ENCODE data around the gene M1AP.
A peak's percentile ranks its signal among the peaks of the same experiment; 100 is the strongest.

M1AP gene

DNA sequence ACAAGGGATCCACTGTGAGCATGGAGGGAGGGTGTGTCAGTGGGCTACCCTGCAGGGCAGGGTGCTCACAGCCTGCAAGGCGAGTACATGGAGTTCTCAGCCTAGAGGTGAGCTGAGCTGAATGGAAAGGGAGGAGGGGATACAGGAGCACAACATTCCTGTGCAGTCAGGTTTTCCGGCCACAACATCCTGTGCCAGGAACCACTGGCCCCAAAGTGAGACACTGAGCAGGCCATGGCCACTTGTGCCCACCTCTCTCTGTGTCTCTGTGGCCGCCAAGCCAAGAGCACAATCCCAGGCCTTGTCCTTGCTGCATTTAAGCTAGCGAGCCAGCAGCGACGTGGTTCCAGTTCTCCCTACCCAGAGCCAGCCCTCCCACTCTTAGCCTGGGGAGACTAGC is 87.5 kb downstream of the M1AP start:
- no peak for DNase-seq

DNA sequence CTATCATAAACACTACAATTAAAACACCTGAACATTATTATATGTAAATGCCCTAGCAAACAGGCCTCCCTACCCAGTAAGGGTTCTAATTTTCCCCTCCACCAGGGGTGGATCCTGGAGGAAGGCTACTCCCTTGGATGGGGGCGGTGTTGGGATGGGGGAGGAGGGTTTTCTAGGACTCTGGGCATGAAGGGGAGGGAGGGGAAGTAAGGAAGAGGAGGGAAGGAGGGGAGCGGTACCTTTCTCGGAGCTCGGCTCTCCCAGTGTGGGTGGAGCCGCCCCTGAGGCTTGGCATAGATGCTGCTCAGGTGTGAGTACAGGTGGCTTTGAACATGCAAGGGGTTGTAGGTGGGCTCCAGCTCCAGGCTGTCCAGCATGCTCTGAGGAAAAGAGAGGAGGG is 88.2 kb downstream of the M1AP start:
- no peak for DNase-seq

DNA sequence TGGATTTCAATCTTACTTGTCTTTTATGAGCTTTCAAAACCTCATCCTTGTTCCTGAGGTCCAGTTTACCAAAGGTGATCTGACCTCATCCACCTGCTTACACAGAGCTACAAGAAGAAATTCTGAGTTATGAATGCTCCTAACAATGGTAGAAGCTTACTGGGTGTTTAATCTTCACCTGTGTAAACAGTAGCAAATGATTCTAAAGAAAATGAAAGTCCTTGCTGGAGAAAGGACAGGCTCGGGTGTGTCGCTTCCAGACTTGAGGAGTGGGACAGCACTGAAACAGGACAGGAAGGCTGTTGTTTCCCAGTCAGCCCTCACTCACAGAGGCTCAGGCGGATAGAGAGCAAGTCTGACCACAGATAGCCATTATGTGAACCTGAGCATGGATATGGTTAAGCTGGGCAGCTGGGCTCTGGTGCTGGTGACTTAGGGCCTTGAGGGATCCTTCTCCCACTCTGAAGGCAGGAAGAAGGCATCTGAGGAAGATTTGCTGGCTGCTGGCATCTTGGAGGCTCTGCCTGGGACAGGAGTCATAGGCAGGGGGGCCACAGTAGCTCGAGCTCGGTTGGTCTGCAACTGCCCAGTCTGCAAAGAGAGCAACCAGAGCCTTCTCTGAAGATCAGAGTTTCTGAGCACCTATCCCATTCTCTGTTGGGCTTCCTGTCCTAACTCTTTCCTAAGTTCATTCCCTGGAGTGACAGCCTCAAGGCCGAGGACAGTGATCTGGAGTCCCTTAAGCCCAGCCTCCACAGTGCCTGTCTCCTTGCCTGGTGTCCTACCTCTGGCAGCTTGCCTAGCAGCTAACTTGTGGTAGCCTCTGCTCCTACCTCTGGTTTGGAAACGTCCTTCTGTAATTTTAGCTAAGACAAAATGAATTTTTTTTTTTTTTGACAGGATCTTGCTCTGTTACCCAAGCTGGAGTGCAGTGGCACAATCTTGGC is 89.6 kb downstream of the M1AP start:
- DNase-seq, result no peak

DNA sequence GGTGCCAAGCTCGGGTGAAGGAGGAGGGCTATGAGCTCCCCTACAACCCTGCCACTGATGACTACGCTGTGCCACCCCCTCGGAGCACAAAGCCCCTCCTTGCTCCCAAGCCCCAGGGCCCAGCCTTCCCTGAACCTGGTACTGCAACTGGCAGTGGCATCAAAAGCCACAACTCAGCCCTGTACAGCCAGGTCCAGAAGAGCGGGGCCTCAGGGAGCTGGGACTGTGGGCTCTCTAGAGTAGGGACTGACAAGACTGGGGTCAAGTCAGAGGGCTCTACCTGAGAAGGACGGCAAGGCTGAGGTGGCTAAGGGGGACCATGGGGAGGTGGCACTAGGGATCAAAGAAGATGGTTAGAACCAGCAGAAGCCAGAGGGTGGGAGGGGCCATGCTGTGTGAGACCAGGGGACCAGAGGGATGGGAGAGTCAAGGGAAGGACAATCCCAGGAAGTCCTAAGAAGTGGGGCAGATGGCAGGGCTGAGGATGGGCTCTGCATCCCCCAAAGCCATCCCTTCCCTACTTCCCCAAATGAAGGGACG is 91.2 kb downstream of the M1AP start:
- DNase-seq, result no peak

DNA sequence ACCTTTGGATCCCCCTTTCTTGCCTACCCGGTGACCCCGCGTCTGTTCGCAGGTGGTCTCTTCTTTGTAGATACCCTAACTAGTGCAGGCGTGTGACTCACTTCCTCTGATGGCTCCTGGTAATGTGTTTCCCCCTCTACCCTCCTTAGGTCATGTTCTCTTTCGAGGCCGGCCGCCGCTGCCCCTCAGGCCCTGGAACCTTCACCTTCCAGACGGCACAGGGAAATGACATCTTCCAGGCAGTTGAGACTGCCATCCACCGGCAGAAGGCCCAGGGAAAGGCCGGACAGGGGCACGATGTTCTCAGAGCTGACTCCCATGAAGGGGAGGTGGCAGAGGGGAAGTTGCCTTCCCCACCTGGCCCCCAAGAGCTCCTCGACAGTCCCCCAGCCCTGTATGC is 92.0 kb downstream of the M1AP start:
- no peak for DNase-seq

DNA sequence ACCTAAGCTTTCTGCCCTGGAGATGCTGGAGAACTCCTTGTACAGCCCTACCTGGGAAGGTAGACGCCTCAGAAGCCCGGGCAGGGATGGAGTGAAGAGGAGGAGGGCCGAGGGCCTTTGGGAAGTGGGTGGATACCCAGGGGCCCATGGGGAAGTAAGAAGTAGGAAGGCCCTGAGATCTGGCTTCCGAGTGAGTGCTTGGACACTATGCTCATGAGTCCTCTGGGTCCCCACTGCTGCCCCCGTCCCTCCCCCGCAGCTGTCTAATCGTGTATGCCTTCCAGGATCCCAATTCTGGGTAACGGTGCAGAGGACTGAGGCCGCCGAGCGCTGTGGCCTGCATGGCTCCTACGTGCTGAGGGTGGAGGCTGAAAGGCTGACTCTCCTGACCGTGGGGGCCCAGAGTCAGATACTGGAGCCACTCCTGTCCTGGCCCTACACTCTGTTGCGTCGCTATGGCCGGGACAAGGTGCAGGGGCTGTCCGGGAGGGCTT is 92.5 kb downstream of the M1AP start:
- DNase-seq, result no peak

DNA sequence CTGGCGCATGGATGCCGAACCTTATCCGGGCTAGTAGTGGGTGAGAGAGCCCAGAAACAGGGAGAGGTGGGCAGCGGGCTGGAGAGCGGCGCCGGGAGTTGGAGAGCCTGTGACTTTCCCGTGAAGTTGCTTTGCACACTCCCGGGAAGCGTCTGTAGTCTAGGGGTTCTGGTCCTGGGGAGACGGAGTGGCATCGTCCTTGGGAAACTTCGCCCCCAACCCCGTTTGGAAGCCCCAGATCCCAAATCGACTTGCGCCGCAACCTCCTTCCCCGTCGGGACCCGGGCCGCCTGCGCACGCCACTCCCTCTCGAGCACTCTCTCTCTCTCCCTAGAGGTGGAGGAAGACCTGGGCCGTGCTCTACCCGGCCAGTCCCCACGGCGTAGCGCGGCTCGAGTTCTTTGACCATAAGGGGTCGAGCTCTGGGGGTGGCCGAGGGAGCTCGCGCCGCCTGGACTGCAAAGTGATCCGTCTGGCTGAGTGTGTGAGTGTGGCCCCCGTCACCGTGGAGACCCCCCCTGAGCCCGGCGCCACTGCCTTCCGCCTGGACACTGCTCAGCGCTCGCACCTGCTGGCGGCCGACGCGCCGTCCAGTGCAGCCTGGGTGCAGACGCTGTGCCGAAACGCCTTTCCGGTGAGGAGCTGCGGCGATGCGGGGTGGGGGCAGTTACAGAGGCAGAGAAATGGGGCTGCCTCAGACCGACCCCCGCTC is 93.2 kb downstream of the M1AP start:
- no peak for DNase-seq

DNA sequence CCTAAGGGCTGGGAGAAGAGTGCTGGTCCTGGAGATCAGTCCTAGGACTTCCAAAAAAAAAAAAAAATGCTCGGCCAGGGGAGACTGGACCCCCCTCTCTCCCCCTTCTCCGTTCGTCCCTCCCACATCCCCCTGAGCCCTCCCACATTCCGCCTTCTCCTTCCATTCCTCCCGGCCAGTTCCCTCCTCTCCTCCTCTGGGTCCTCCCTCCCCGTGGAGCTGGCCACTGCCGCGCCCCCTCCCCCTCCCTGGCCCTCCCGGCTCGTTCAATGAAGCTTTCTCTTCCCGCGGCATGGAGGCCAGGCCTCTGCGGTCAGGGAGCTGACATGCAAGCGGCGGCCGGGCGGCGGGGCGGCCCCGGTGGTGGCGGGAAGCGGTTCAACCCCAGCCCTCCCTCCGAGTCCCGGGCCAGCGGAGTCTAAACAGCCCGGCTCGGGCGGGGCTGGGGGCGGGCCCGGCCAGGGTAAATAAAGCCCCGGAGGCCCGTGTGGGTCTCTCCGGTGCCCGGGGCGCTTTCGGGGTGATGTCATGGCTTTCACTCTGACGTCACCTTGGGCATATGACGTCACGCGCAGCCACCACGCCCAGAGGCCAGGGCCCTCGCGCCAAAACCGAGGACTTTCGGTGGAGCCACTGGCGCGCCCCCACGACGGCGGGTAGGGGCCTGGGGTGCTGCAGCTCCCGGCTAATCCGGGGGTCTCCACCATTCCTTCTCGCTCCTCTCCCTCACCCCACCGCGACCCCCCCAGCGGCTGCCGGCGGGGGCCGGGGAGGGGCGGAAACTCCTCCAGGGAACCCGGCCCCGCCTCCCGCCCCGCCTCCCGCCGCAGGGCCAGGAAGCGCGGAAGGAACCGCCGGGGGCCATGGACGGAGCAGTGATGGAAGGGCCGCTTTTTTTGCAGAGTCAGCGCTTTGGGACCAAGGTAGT is 94.0 kb downstream of the M1AP start, which contains the start of the genes DOK1 and LOXL3:
TSS of gene DOK1 (plus strand) at position 829 of the 928 bp plus-strand sequence. CDS start at position 864, 35 bp downstream.
TSS of gene LOXL3 (minus strand) at position 51 of the 928 bp plus-strand sequence. CDS start 1,308 bp downstream, outside the sequence.
- peak; percentile 83 for DNase-seq

DNA sequence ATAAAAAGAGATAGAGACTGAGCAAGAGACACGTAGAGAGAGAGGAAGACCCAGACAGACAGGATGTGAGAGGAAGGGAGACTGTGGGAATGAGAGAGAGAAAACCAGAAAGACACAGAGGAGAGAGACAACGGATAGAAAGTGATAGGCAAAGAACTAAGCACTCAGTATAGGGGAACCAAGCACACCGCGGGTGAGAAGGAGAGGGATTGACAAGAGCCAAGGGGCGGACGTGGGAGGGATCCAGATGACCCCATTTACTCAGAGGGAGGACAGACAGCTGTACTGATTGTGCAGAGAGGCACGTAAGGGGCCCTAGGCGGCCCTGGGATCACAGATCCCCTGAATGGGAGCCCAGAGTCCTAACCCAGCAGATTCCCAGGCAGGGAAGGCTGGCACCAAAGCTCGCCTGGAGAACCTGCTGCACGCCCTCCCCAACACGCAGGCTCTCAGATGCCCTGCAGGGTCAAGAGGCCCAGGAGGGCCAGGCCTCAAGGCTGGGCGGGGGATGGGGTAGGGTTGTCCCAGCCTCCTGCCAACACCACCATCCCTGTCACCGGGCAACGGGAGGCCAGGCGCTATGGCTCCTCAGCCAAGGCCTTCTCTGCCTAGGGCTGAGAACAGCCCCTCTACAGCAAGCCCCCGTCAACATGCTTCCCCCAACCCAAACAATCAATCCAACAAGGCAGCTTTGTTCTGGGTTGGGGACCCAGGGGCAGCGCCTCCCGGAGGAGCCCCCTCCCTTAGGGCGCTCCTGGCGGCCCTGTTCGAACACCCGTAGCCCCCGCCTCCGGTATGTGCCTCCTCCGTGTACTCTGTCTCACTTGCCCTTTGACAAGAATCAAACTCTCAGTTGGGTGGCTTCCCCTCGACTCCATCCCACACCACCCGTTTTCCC is 95.0 kb downstream of the M1AP start:
- DNase-seq, result no peak

DNA sequence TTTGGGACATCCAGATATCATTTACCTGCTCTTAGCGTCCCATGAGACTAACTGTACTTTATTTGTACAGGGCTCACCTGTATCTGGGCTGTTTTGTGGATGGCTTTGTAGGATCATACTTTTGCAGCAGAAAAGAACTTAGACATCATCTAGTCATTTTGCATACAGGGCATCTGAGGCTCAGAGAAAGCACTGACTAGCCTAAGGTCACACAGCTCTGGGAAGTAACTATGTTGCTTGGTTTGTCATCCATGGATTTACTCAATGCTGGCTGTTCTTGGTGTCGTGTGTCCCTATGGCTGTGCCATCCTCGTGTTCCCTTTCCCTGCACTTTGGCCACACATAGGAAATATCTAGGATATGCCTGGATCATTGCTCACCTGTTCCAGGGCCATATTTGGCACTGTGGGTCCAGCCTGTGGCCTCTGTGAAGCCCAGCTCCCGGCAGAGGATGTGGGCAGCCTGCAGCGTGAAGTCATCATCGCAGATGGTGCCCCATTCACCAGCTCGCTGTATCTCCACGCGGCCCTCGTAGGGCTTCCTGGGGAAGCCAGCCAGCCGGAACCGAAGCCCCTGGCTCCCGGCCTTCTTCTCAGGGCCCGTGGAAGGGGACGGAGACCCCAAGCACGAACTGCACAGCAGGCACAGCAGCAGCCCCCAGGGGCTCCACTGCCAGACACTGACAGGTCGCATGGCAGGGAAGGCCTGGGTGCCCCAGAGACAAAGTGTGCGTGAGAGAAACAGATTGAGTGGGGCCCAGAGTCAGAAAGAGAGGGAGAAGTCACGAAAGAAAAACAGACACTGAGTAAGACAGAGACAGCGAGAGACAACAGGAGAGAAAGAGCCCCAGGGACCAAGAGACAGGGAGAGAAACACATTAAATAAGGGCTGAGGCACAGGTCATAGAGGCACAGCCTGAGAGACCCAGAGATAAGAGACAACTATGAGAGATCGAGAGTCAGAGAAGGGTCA is 95.9 kb downstream of the M1AP start:
- DNase-seq, result peak; percentile 44

DNA sequence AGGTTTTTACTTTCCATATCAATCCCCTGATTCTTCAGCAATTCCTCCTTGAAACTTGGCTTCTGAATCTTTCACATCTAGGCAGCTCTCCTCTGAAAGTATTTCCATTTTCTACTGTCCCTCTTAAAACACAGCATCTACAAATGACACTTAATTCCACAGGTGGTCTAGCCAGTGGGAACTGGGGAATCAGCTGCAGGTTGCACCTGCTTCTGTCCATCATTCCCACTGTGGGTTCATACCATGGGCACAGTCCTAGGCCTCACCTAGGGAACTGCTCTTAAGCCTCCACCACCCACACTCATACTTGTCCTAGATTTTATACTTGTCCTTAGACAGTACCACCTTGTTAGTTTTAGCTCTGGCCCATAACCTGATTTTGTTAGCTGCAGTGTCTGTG is 96.6 kb downstream of the M1AP start:
- no peak for DNase-seq

DNA sequence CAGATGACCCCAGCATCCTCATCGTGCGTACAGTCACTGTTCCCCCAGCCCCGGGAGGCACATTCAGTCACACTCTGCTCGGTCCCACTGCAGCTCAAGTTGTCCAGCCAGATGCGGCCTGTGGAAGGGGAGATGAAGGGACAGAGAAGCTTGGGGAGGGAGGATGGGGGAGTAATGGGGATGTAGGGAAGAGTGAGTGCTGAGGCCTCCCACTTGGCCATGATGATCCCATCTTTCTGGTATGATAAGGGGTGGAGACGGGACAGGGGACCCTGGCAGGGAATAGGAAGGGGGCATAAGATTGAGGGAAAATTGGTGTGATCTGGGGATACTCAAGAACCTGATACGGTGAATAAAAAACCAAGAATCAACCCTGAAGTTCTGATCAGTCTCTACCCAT is 97.9 kb downstream of the M1AP start:
- no peak for DNase-seq

DNA sequence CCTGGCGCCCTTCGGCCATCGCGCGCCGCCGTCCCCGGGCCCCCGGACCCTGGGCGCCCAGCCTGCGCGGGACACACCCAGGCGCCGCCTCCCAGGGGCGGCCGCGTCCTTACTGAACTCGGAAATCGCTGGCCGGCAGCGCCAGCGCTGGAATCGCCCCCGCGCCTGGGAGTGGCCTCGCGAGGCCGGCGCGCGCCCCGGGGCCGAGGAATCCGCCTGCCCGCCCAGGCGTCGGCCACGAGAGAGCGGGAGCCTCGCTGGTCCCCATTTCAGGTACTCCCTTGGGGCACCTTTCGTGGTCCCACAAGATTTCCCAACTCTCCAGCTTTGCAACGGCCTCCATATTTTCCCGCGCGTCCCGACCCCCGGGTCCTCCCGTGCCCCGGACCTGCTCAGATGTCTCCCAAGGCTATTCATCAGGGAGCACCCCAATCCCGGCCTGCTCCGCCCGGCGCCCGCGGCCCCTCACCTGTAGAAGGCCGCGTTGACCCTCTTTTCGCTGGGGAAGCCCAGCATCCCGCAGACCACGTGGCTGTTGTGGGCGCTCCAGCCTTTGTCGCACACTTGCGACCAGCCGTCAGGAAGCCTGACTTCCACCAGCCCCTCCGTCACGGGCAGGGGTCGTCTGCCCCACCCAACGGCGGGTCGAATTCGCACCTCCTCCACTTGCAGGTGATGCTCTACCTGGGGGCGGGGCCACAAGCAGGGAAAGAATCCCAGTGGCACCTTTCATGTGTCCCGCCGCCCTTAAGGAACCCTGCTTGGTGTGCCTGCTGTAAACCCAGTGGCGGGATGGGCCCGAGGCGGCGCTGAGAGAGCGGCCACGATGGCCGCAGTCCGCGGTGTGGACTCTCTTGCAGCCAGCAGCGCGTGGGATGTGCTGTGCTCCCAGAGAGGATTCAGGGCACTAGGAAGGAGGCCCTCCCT is 99.0 kb downstream of the M1AP start:
- no peak for DNase-seq

DNA sequence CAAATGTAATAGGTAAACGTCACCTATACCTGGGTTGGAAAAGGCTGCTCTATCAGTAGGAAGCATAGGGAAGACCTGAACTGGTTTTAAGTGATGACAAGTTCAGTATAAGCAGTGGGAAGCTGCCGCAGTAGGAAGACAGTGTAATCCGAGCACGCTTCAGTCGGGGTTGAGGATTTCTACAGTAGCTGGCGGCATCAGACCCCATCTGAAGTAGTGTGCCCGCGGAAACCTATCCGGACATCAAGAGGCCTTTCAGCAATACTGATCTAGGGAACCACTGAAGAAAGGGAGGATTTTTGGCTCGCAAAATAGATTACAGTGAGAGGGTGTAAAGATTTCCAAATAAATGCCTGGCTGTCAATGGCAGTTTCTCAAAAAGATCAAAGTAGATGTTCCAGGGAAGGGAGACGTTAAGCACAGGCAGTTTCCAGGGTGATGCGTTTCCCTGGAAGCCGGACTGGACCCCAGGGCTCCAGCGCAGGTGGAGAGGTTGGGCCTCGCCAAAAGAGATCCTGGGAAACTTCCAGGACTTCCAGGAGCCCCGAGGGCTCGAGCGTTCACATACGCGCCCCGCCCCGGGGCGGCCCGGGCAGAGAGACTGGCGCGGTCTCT is 99.7 kb downstream of the M1AP start:
- DNase-seq, result no peak

DNA sequence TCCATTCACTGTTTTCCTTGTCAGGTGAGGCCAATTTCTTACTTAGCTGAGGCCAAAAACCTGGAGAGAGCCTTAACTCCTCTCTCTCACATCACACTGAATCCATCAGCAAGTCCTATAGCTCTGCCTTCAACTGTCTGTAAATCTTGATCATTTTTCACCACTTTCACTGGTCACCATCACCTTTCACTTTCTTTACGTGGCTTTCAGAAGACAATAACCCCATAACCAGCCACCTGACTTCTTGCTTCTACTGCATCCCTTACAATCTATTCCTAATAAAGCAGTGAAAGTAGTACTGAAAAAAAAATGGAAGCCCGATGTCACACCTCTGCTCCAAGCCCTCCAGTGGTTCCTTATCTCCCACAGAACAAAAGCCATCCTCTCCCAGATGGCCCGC is 102.1 kb downstream of the M1AP start:
- DNase-seq, result no peak

DNA sequence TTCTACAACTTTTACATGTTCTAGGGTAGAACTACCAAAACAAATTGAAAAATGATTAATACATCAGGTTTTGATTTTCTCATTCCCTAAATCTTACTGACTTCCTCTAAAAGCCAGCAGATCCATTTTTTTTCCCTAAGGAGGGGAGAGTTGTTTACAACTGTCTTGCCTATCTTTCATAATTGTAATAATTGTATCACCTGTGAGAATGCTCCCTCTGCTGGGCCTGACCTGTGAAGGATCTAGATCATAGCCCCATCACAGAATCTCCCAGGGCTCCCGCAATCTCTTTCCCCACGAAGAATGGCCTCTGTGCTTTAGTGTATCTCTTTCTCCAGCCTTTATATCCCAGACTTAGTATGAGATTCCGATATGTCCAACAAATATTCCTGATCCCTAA is 103.5 kb downstream of the M1AP start:
- no peak for DNase-seq

DNA sequence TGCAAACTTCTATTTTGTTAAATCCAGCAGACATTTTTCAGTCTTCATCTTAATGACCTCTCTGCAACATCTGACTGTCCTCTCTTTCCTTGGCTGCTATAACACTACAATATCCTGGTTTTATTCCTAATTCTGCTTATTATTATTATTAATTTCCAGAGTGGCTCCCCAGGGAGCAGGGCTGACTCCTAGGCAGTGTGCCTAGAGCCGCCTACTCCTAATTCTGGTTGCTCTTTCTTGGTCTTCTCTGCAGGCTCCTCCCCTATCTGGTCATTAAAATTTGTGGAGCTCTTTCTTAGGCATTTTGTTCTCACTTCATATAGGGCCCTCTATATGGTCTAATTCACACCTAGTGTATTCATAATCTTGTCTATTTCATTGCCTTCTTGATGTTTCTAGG is 105.2 kb downstream of the M1AP start:
- no peak for DNase-seq

DNA sequence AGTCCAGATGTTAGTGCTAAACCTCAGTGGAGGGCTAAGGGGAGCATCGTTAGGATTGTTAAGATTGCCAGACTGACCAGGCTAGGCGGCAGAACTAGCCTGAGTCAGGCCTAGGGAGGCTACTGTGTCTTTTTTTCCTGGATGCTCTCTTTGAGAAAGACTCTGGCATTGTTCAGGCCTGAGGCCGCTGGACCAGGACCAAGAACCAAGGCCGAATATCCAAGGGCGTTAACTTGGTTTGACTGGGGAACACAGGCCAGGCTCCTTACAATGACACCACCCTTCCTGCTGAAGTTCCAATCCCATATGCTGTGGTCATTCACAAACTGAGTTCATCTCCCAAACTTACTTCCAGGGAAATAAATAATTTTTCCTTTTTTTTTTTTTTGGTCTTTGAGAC is 107.8 kb downstream of the M1AP start:
- no peak for DNase-seq

All from GDM1 (cell line).